ENCODE measurements around the gene MAPK14.

Gene MAPK14

DNA sequence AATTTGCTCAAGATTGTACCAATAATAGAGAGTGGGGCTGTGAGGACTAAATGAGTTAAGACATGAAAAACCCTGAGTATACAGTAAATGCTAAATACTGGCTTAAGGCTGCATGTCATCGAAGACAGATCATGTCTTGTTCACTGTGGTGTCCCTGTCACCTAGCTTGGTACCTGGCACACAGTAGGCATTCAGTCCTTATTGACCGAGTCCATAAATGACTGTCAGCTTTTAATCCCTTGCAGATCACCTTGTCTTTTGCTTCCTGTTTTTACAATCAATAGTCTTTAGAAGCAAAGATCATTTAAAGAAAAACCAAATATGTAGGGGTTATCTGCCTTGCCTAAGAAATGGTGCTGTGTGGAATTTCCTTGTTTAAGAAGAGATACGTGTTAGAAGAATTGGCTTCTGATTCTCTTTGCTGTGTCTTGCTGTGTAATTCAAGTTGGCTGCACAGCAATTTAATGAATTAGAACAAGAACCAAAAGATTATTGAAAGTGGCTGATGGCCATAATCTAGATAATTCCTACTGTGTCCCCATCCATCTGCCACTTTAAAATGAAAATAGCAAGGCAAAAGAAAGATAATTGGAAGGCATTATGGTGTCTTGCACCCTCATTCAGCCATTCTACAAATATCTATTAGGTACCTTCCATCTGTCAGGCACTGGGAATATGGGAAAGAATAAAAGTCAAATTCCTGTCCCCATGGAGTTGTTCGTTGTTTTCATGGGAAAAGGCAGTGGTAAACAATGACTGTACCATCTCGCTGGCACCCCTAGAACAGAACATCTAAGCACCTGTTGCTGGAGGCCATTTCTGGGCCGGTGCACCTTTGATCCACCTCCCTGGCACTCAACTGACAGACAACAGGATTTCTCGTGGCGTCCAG lies 90.3 kb downstream of the MAPK14 start:
- H3K36me3 ChIP-seq (ENCODE audit: insufficient read depth, low read length): no peaks in the 10 kb centered on the region
- H3K4me1 ChIP-seq (ENCODE audit: insufficient read depth, low read length, severe bottlenecking): peaks cover 66% of the 10 kb centered on the region
- no peak overlapping the region for H3K4me3 ChIP-seq (ENCODE audit: low read depth, low read length, poor library complexity, severe bottlenecking)
- peak overlapping the region; percentile 31 for H3K27ac ChIP-seq (ENCODE audit: low read depth, low read length, poor library complexity, severe bottlenecking)
- TF ChIP-seq EZH2 (IDR thresholded peaks at IDR 0.05; ENCODE audit: borderline replicate concordance, low read length) (no peak), CTCF (IDR thresholded peaks at IDR 0.05; ENCODE audit: low read length) (no peak)
- H3K9me2 ChIP-seq (ENCODE audit: low read depth, low read length): no peaks in the 10 kb centered on the region
- H3F3A ChIP-seq (ENCODE audit: insufficient read depth, low read length): no peaks in the 10 kb centered on the region
- no peaks in the 10 kb centered on the region for H3K27me3 ChIP-seq (ENCODE audit: insufficient read depth, low read length)
- H4K20me1 ChIP-seq (ENCODE audit: insufficient read depth, low read length): no peaks in the 10 kb centered on the region
- H3K9ac ChIP-seq (ENCODE audit: low read length): no peak overlapping the region
- H3K79me2 ChIP-seq (ENCODE audit: insufficient read depth, low read length): no peaks in the 10 kb centered on the region
- H3K4me2 ChIP-seq (ENCODE audit: low read length): no peak overlapping the region
- no peak overlapping the region for H2AFZ ChIP-seq (ENCODE audit: low read length)
- no peaks in the 10 kb centered on the region for H3K9me3 ChIP-seq (ENCODE audit: low read length)

DNA sequence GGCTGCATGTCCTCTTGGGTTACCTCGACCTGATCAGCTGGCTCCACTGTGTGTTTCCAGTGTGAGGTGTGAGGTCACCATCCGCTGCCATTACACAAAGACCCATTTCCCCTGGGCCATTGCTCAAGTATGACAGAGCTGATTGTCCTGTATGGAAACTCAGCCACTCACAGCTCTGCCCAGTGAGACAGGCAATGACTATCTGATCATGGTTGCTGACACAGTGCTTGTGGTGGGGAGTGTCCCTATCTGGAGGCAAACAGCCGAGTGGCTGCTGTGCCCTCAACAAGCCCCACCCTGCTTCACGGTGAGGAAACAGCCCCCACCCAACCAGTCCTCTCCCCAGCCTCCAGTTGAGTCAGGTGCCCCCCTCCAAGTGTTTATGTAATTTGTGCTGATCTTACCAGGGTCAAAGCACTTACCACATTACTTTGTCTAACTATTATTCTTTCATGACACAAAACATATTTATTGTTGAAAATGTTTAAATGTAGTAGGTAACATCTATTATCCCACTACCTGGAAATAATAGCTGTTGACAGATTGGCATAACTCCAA lies 91.0 kb downstream of the MAPK14 start:
- H2AFZ ChIP-seq (ENCODE audit: low read length): no peak overlapping the region
- H4K20me1 ChIP-seq (ENCODE audit: insufficient read depth, low read length): no peaks in the 10 kb centered on the region
- H3F3A ChIP-seq (ENCODE audit: insufficient read depth, low read length): no peaks in the 10 kb centered on the region
- peak overlapping the region; percentile 31 for H3K27ac ChIP-seq (ENCODE audit: low read depth, low read length, poor library complexity, severe bottlenecking)
- H3K27me3 ChIP-seq (ENCODE audit: insufficient read depth, low read length): no peaks in the 10 kb centered on the region
- H3K4me1 ChIP-seq (ENCODE audit: insufficient read depth, low read length, severe bottlenecking): peaks cover 62% of the 10 kb centered on the region
- H3K4me2 ChIP-seq (ENCODE audit: low read length): no peak overlapping the region
- H3K79me2 ChIP-seq (ENCODE audit: insufficient read depth, low read length): no peaks in the 10 kb centered on the region
- TF ChIP-seq CTCF (IDR thresholded peaks at IDR 0.05; ENCODE audit: low read length) (no peak), EZH2 (IDR thresholded peaks at IDR 0.05; ENCODE audit: borderline replicate concordance, low read length) (no peak)
- H3K36me3 ChIP-seq (ENCODE audit: insufficient read depth, low read length): no peaks in the 10 kb centered on the region
- H3K9me2 ChIP-seq (ENCODE audit: low read depth, low read length): no peaks in the 10 kb centered on the region
- H3K4me3 ChIP-seq (ENCODE audit: low read depth, low read length, poor library complexity, severe bottlenecking): no peak overlapping the region
- no peaks in the 10 kb centered on the region for H3K9me3 ChIP-seq (ENCODE audit: low read length)
- no peak overlapping the region for H3K9ac ChIP-seq (ENCODE audit: low read length)

DNA sequence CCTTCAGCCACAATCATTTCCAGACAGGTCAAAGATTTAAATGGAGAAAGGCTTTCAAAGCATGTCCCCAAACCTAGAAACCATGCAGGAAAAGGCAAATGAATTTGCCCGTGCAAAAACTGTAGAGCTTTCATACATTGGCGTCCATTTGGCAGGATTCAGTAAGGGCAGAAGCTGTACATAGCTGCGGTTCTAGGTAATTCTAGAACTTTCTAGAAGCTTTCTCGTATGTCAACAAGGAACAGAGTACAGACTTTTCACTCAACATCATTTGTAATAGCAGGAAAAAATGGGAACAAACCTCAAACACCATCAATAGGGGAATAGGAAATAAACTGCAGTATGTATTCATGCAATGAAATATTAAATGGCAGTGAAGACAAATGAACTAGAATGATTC lies 91.6 kb downstream of the MAPK14 start:
- peak overlapping the region; percentile 82 for H3K27ac ChIP-seq (ENCODE audit: low read depth, low read length, poor library complexity, severe bottlenecking)
- H3K9me3 ChIP-seq (ENCODE audit: low read length): no peaks in the 10 kb centered on the region
- no peak overlapping the region for H3K9ac ChIP-seq (ENCODE audit: low read length)
- H3K36me3 ChIP-seq (ENCODE audit: insufficient read depth, low read length): no peaks in the 10 kb centered on the region
- peaks cover 58% of the 10 kb centered on the region for H3K4me1 ChIP-seq (ENCODE audit: insufficient read depth, low read length, severe bottlenecking)
- H3F3A ChIP-seq (ENCODE audit: insufficient read depth, low read length): no peaks in the 10 kb centered on the region
- TF ChIP-seq EZH2 (IDR thresholded peaks at IDR 0.05; ENCODE audit: borderline replicate concordance, low read length): no peak
- TF ChIP-seq CTCF (IDR thresholded peaks at IDR 0.05; ENCODE audit: low read length): no peak
- no peak overlapping the region for H3K4me3 ChIP-seq (ENCODE audit: low read depth, low read length, poor library complexity, severe bottlenecking)
- no peak overlapping the region for H2AFZ ChIP-seq (ENCODE audit: low read length)
- no peaks in the 10 kb centered on the region for H3K27me3 ChIP-seq (ENCODE audit: insufficient read depth, low read length)
- no peaks in the 10 kb centered on the region for H3K9me2 ChIP-seq (ENCODE audit: low read depth, low read length)
- no peaks in the 10 kb centered on the region for H3K79me2 ChIP-seq (ENCODE audit: insufficient read depth, low read length)
- no peaks in the 10 kb centered on the region for H4K20me1 ChIP-seq (ENCODE audit: insufficient read depth, low read length)
- no peak overlapping the region for H3K4me2 ChIP-seq (ENCODE audit: low read length)
